ENCODE data around the gene PLEKHA6. TPM values are rescaled to one million over a fixed set of nuclear protein-coding genes. Genes with fewer than 3 reads are reported as not detected.

The PLEKHA6 gene
- total RNA-seq, 2 donors from 2014 or later = 18.1 to 25.7 TPM

DNA sequence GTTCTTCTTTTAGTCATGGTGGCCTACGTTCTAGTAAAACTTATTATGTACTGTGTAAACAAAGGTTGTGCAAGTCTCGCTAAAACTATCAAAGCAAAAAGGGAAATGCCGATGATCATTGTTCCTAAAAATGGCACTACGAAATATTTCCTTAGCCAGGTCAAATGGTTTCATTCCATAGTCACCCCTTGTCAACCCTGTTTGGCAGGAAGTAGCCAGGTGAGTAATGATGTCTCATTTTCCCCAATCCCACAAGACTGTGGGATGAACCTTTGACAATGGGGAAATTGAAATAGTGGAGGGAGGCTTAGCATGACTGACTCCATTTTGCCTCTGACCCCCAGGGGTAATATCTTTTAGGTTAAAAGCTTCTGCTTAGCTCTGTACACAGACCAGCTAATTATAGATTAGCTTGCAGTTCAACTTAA, 188.0 kb downstream of the PLEKHA6 start:
- TF ChIP-seq, protein P1, sequence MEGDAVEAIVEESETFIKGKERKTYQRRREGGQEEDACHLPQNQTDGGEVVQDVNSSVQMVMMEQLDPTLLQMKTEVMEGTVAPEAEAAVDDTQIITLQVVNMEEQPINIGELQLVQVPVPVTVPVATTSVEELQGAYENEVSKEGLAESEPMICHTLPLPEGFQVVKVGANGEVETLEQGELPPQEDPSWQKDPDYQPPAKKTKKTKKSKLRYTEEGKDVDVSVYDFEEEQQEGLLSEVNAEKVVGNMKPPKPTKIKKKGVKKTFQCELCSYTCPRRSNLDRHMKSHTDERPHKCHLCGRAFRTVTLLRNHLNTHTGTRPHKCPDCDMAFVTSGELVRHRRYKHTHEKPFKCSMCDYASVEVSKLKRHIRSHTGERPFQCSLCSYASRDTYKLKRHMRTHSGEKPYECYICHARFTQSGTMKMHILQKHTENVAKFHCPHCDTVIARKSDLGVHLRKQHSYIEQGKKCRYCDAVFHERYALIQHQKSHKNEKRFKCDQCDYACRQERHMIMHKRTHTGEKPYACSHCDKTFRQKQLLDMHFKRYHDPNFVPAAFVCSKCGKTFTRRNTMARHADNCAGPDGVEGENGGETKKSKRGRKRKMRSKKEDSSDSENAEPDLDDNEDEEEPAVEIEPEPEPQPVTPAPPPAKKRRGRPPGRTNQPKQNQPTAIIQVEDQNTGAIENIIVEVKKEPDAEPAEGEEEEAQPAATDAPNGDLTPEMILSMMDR (IDR thresholded peaks at IDR 0.05) = no peak
- Histone ChIP-seq H3K4me3 (no peak overlapping the region), H3K27ac (no peak overlapping the region), H3K27me3 (no peaks in the 10 kb centered on the region), H3K36me3 (no peaks in the 10 kb centered on the region), H3K9me3 (peaks cover 9 to 27% of the 10 kb centered on the region in 2 donors), H3K4me1 (no peaks in the 10 kb centered on the region)
- no peak for DNase-seq (ENCODE audit: low spot score)

- Histone ChIP-seq H3K9me3 (peaks cover 9 to 27% of the 10 kb centered on the region in 2 donors), H3K27me3 (no peaks in the 10 kb centered on the region), H3K36me3 (no peaks in the 10 kb centered on the region), H3K4me3 (no peak overlapping the region), H3K27ac (no peak overlapping the region), H3K4me1 (no peaks in the 10 kb centered on the region)
- no peak for DNase-seq (ENCODE audit: low spot score)
- TF ChIP-seq, protein P1 (IDR thresholded peaks at IDR 0.05) = no peak
Observed at GRCh38 chr1:204170494-204171155, 189.1 kb downstream of the PLEKHA6 start.

- H3K4me1 ChIP-seq = no peaks in the 10 kb centered on the region
- no peaks in the 10 kb centered on the region for H3K36me3 ChIP-seq
- peaks cover 9 to 27% of the 10 kb centered on the region in 2 donors for H3K9me3 ChIP-seq
- TF ChIP-seq, protein P1 (IDR thresholded peaks at IDR 0.05) = no peak
- H3K4me3 ChIP-seq = no peak overlapping the region
- DNase-seq (ENCODE audit: low spot score) = no peak
- H3K27ac ChIP-seq = no peak overlapping the region
- no peaks in the 10 kb centered on the region for H3K27me3 ChIP-seq
Observed at GRCh38 chr1:204169858-204170257, 189.9 kb downstream of the PLEKHA6 start.

Other genes with a start within 250 kb of the PLEKHA6 start
- 10 to 100 TPM in 1 of 2 donors, 1 to 10 TPM in 1; 5.6 to 17.5 TPM for gene ETNK2, start 207.9 kb downstream of the PLEKHA6 start, total RNA-seq
- gene REN, start 193.6 kb downstream of the PLEKHA6 start, total RNA-seq = under 1 TPM in 1 of 2 donors, not detected in 1; 0.83 TPM
- gene KISS1, start 163.4 kb downstream of the PLEKHA6 start, total RNA-seq = not detected
- not detected for gene GOLT1A, start 145.9 kb downstream of the PLEKHA6 start, total RNA-seq
- 10 to 100 TPM; 27.3 to 30.9 TPM for gene PPP1R15B, start 51.9 kb upstream of the PLEKHA6 start, total RNA-seq
- 10 to 100 TPM; 13.1 to 19.4 TPM for gene PIK3C2B, start 134.9 kb upstream of the PLEKHA6 start, total RNA-seq
- 10 to 100 TPM; 18.1 to 18.3 TPM for gene MDM4, start 156.5 kb upstream of the PLEKHA6 start, total RNA-seq